Endothelial cell of umbilical vein (primary cell): ENCODE measurements around the gene TNFRSF19. TPM values are rescaled to one million over a fixed set of nuclear protein-coding genes. Genes with fewer than 3 reads are reported as not detected.
A peak's percentile ranks its signal among the peaks of the same experiment; 100 is the strongest.
"Not testable (repeated sequence)": the region's sequence is repeated elsewhere in the genome, so short reads cannot be mapped to it uniquely, and the experiment has no call there.

Experiments
- Bru-seq: library from RNA; stranded (reverse); fragments of 400-500 nt; gene quantifications from one replicate; lab custom pipeline; 2021; lab: Mats Ljungman, UMichigan
- BruChase-seq, 2 experiments: library from RNA; stranded (reverse); fragments of 400-500 nt; gene quantifications; one replicate each; lab custom pipeline; 2021; lab: Mats Ljungman, UMichigan
- BruUV-seq: library from RNA; stranded (reverse); fragments of 400-500 nt; replicated peaks from 2 replicates; lab custom pipeline; 2021; lab: Mats Ljungman, UMichigan
- CTCF ChIA-PET: fragments of 300-600, 350-600 bp; sonication (Branson Sonifier 250); formaldehyde crosslinking; loops from one replicate; lab custom pipeline; 2021; ENCODE audit warnings: antibody characterized with exemption, inconsistent platforms; lab: Charles Lee
- POLR2A ChIA-PET: fragments of 300-600, 350-600 bp; sonication (Branson Sonifier 250); formaldehyde crosslinking; loops from one replicate; lab custom pipeline; 2021; ENCODE audit warnings: antibody characterized with exemption, inconsistent platforms; lab: Charles Lee
- DNase-seq: peaks from one replicate; pipeline ENCODE4 v3.0.0-alpha.2; 2011; ENCODE audit warnings: low read depth, low spot score
- FAIRE-seq: peaks from 2 replicates; lab custom pipeline; 2011; peaks lifted over from hg19 to GRCh38; lab: Jason Lieb, UNC
- H2AFZ ChIP-seq: 2 replicates; pipeline ENCODE4 v1.6.0; 2012; ENCODE audit warnings: low read depth, low read length, control low read depth, inconsistent platforms
- H3K27ac ChIP-seq: 2 replicates; pipeline ENCODE4 v1.5.1; 2011; ENCODE audit warnings: low read depth, mild to moderate bottlenecking, control low read depth, low read length, moderate library complexity; ENCODE audit not compliant: insufficient read depth
- H3K27me3 ChIP-seq, 2 experiments: 2 replicates each; pipeline versions ENCODE4 v1.6.0 to v1.6.1; 2011; ENCODE audit warnings: low read length in 2 of 2, mixed read lengths in 1 of 2; ENCODE audit not compliant: control insufficient read depth in 2 of 2, insufficient read depth in 2 of 2
- H3K36me3 ChIP-seq, 2 experiments: 2 replicates in 1 of 2; 3 replicates in 1 of 2; pipeline ENCODE4 v1.5.1; 2011; ENCODE audit warnings: low read length in 2 of 2, mild to moderate bottlenecking in 1 of 2, moderate library complexity in 1 of 2; ENCODE audit not compliant: control insufficient read depth in 2 of 2, insufficient read depth in 2 of 2; ENCODE audit errors: extremely low read depth in 1 of 2
- H3K4me1 ChIP-seq: 3 replicates; pipeline ENCODE4 v1.5.1; 2011; ENCODE audit warnings: mild to moderate bottlenecking, low read length; ENCODE audit not compliant: control insufficient read depth, insufficient read depth; ENCODE audit errors: extremely low read depth
- H3K4me2 ChIP-seq: 2 replicates; pipeline ENCODE4 v1.6.1; 2011; ENCODE audit warnings: low read length, control low read depth, mixed read lengths; ENCODE audit not compliant: insufficient read depth
- H3K4me3 ChIP-seq, 3 experiments: fragments of 200-600 bp in 1 of 3; sonication (generic), shearing (Covaris generic) in 1 of 3; replicated peaks in 1 of 3; 2 replicates each; pipeline ENCODE4 v1.5.1; 2011 to 2016; ENCODE audit warnings: control low read depth in 3 of 3, low read length in 3 of 3, mild to moderate bottlenecking in 2 of 3, inconsistent platforms in 1 of 3, low read depth in 1 of 3, moderate library complexity in 1 of 3; ENCODE audit not compliant: insufficient read depth in 1 of 3
- H3K79me2 ChIP-seq: 2 replicates; pipeline ENCODE4 v1.6.0; 2012; ENCODE audit warnings: low read length, inconsistent platforms; ENCODE audit not compliant: control insufficient read depth, insufficient read depth
- H3K9ac ChIP-seq: replicated peaks from 2 replicates; pipeline ENCODE3; 2011; ENCODE audit warnings: low read length, control low read depth; ENCODE audit not compliant: insufficient read depth; ENCODE audit errors: extremely low read depth
- H3K9me1 ChIP-seq: replicated peaks from 3 replicates; pipeline ENCODE4 v1.6.0; 2011; ENCODE audit warnings: mild to moderate bottlenecking, low read length; ENCODE audit not compliant: control insufficient read depth, insufficient read depth; ENCODE audit errors: extremely low read depth
- H3K9me3 ChIP-seq: replicated peaks from 2 replicates; pipeline ENCODE4 v1.5.1; 2012; ENCODE audit warnings: low read length, inconsistent platforms; ENCODE audit not compliant: control insufficient read depth, insufficient read depth
- H4K20me1 ChIP-seq: replicated peaks from 2 replicates; pipeline ENCODE3; 2011; ENCODE audit warnings: mild to moderate bottlenecking, low read length; ENCODE audit not compliant: control insufficient read depth, insufficient read depth; ENCODE audit errors: extremely low read depth
- EZH2 ChIP-seq: IDR thresholded peaks from 2 replicates; pipeline ENCODE4 v1.6.1; 2012; ENCODE audit warnings: borderline replicate concordance, low read depth, mild to moderate bottlenecking, moderate library complexity, low read length, inconsistent platforms; ENCODE audit not compliant: severe bottlenecking
- POLR2AphosphoS5 ChIP-seq: IDR thresholded peaks from 2 replicates; pipeline ENCODE4 v1.6.1; 2012; ENCODE audit warnings: low read depth, mild to moderate bottlenecking, control low read depth, low read length, moderate library complexity; ENCODE audit not compliant: insufficient read depth
- dilution Hi-C: fragments of 300-500 bp; cut with MboI; formaldehyde crosslinking; loops from one replicate; pipeline ENCODE4 v1.15.0; 2019; ENCODE audit warnings: low sequenced_read_pairs; ENCODE audit not compliant: extremely low pct_ligation_motif_present
- intact Hi-C: fragments of 100-400 bp; cut with micrococcal nuclease; formaldehyde crosslinking; loops from one replicate; pipeline ENCODE4 v1.10.0; 2022
- long read RNA-seq: library from polyadenylated mRNA; stranded (forward); transcript quantifications from one replicate; pipeline ENCODE4 v2.0.0, GENCODE V29; 2021
- polyA minus RNA-seq, 3 experiments: library from RNA; depleted of rRNA, polyadenylated mRNA; stranded (reverse); fragments of >200 nt; gene quantifications; 1 replicate in 1 of 3; 2 replicates in 2 of 3; pipeline ENCODE4 v1.2.3, GENCODE V29; 2011
- polyA plus RNA-seq, 4 experiments: library from polyadenylated mRNA; depleted of rRNA in 3 of 4; stranded (reverse) in 3 of 4; unstranded in 1 of 4; fragments of >200 nt; gene quantifications; 2 replicates each; pipeline versions ENCODE4 v1.2.1 to v1.2.3, GENCODE V29; 2011 to 2012; ENCODE audit warnings: missing spikeins in 1 of 4
- total RNA-seq: library from RNA; stranded (reverse); gene quantifications from 2 replicates; pipeline ENCODE4 v1.2.3, GENCODE V29; 2021

The TNFRSF19 gene
- total RNA-seq = 0.29 and 0.65 TPM in 2 replicates
- 0.19 and 0.23 TPM in 2 replicates for polyA plus RNA-seq
- polyA plus RNA-seq (2011; cell fraction: cytosol; rRNA removed) = 0.18 and 0.28 TPM in 2 replicates
- polyA plus RNA-seq (2011; cell fraction: nucleus; rRNA removed) = 0.28 and 0.42 TPM in 2 replicates
- polyA plus RNA-seq (2012) = 0.36 and 0.38 TPM in 2 replicates
- 0.46 and 0.49 TPM in 2 replicates for polyA minus RNA-seq
- not detected for polyA minus RNA-seq (2011; cell fraction: cytosol; rRNA and poly(A)+ RNA removed)
- 0.14 and 0.67 TPM in 2 replicates for polyA minus RNA-seq (2011; cell fraction: nucleus; rRNA and poly(A)+ RNA removed)
- percentile 20 among the genes with signal in this experiment for Bru-seq, nascent RNA
- percentile 20 among the genes with signal in this experiment for BruChase-seq, experiment 1, labeled RNA remaining after a 6-hour chase
- percentile 19 among the genes with signal in this experiment for BruChase-seq, experiment 2, labeled RNA remaining after a 2-hour chase
- long read RNA-seq, full-length matches to known transcripts = 1 of 2 reads
- long read RNA-seq, partial matches to known transcripts = 0 of 2 reads
- long read RNA-seq, other reads (novel, unspliced or antisense) = 1 of 2 reads

- Histone ChIP-seq H3K27ac (no peak within 1 kb of the TSS), H3K9me1 (no peaks in the 10 kb centered on the region), H3K79me2 (no peaks in the 10 kb centered on the region), H3K4me1 (no peaks in the 10 kb centered on the region), H2AFZ (no peak within 1 kb of the TSS), H4K20me1 (no peaks in the 10 kb centered on the region), H3K27me3 (peaks cover 36 to 50% of the 10 kb centered on the region in 2 experiments), H3K4me3 (no peak within 1 kb of the TSS), H3K9ac (no peak within 1 kb of the TSS), H3K9me3 (no peaks in the 10 kb centered on the region), H3K36me3 (no peaks in the 10 kb centered on the region), H3K4me2 (no peak within 1 kb of the TSS)
- TF ChIP-seq EZH2 (peak; percentile 45), POLR2AphosphoS5 (no peak)
- DNase-seq = peak; percentile 8
- ChIA-PET CTCF (interaction anchor here (1.4 to 1.7 kb wide), 2 partner anchors 9 to 18 kb away, joined by 3 read pairs; no protein-coding TSS in a partner anchor), POLR2A (no interaction called here)
- BruUV-seq = no TSS peak
- intact Hi-C loops (no loop called here), dilution Hi-C loops (no loop called here)
- FAIRE-seq = no peak
These were observed at the start of gene TNFRSF19 for GRCh38 chr13:23570099-23570920. Gene TNFRSF19, plus strand, starts transcription at chr13:23570412. Its CDS starts 19,772 bp downstream, at chr13:23590184.

- dilution Hi-C loops, POLR2A ChIA-PET, H3K9me3 ChIP-seq, H3K36me3 ChIP-seq, intact Hi-C loops, CTCF ChIA-PET, H3K4me3 ChIP-seq, H3K79me2 ChIP-seq, H3K4me2 ChIP-seq, H3K9ac ChIP-seq, H4K20me1 ChIP-seq, DNase-seq, BruUV-seq, H3K4me1 ChIP-seq, H3K9me1 ChIP-seq, H3K27ac ChIP-seq, H2AFZ ChIP-seq, FAIRE-seq, H3K27me3 ChIP-seq: not testable (repeated sequence)
These were observed 40.3 kb upstream of the TNFRSF19 start for GRCh38 chr13:23529926-23530325.
